ENCODE results near the gene USP21. TPM values are rescaled to one million over a fixed set of nuclear protein-coding genes. Genes with fewer than 3 reads are reported as not detected.
A peak's percentile ranks its signal among the peaks of the same experiment; 100 is the strongest.

Gene USP21
- total RNA-seq, 3 donors from 2014 or later (not counting 1 experiment from before 2014, with no cell fraction given), result 31.6 to 40.3 (median 35.3) TPM

DNA sequence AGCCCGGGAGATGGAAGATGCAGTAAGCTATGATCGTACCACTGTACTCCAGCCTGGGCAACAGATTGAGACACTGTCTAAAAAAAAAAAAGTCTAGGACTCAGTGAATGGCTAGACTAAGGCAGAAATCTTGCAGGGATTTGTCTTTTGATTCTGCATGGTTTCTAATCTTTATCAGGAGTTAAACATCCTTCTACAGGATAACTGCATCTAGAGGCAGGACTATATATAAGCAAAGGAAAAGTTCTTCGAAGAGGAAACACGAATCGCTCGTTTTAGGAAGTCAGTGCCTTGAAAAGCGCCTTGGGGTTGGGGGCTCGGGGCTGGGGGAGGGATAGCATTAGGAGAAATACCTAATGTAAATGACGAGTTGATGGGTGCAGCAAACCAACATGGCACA lies 6.1 kb upstream of the USP21 start:
- Mint-ChIP-seq H3K9me3 (no peaks in the 10 kb centered on the region), H3K4me3 (peak overlapping the region; percentile 99), H3K36me3 (peaks cover 10% of the 10 kb centered on the region), H3K27me3 (ENCODE audit: low read depth in 2 of 2) (no peaks in the 10 kb centered on the region), H3K27ac (peak overlapping the region; percentile 99 to 100), H3K4me1 (peaks cover 18 to 28% of the 10 kb centered on the region in 2 donors)
- WGBS (ENCODE audit: insufficient coverage), result 21% methylated on average over 8 of the region's 9 CpGs
- Histone ChIP-seq H3K27me3 (ENCODE audit: control insufficient read depth, insufficient read depth, low read length) (no peaks in the 10 kb centered on the region), H3K4me1 (ENCODE audit: control insufficient read depth, insufficient read depth, low read length) (peaks cover 14% of the 10 kb centered on the region), H3K36me3 (ENCODE audit: control insufficient read depth, insufficient read depth, low read length) (peaks cover 12% of the 10 kb centered on the region), H3K9me3 (ENCODE audit: control insufficient read depth, insufficient read depth, low read length) (no peaks in the 10 kb centered on the region), H3K27ac (ENCODE audit: low read length) (peak overlapping the region; percentile 87), H3K4me3 (ENCODE audit: low read length) (peak overlapping the region; percentile 71)
- intact Hi-C loops (cut with micrococcal nuclease), result loop anchor here (1.0 to 2.0 kb wide), 3 partner anchors 14 to 34 kb away; partner anchors contain the start of genes NIT1, PFDN2 and PPOX
- TF ChIP-seq, protein P1, sequence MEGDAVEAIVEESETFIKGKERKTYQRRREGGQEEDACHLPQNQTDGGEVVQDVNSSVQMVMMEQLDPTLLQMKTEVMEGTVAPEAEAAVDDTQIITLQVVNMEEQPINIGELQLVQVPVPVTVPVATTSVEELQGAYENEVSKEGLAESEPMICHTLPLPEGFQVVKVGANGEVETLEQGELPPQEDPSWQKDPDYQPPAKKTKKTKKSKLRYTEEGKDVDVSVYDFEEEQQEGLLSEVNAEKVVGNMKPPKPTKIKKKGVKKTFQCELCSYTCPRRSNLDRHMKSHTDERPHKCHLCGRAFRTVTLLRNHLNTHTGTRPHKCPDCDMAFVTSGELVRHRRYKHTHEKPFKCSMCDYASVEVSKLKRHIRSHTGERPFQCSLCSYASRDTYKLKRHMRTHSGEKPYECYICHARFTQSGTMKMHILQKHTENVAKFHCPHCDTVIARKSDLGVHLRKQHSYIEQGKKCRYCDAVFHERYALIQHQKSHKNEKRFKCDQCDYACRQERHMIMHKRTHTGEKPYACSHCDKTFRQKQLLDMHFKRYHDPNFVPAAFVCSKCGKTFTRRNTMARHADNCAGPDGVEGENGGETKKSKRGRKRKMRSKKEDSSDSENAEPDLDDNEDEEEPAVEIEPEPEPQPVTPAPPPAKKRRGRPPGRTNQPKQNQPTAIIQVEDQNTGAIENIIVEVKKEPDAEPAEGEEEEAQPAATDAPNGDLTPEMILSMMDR (IDR thresholded peaks at IDR 0.05), result no peak
- ATAC-seq (peak in 1 of 3 donors; percentile 3), DNase-seq (peak in 1 of 2 donors; percentile 30)

- H3K9me3 Mint-ChIP-seq, result no peaks in the 10 kb centered on the region
- H3K27me3 ChIP-seq (ENCODE audit: control insufficient read depth, insufficient read depth, low read length), result no peaks in the 10 kb centered on the region
- no peaks in the 10 kb centered on the region for H3K27me3 Mint-ChIP-seq (ENCODE audit: low read depth in 2 of 2)
- H3K4me1 Mint-ChIP-seq, result peaks cover 22 to 34% of the 10 kb centered on the region in 2 donors
- H3K9me3 ChIP-seq (ENCODE audit: control insufficient read depth, insufficient read depth, low read length), result no peaks in the 10 kb centered on the region
- peaks cover 16% of the 10 kb centered on the region for H3K4me1 ChIP-seq (ENCODE audit: control insufficient read depth, insufficient read depth, low read length)
- H3K36me3 Mint-ChIP-seq, result peaks cover 12% of the 10 kb centered on the region
- H3K4me3 Mint-ChIP-seq, result peak within 1 kb of the TSS; percentile 99
- TF ChIP-seq, protein P1 (IDR thresholded peaks at IDR 0.05), result no peak
- H3K4me3 ChIP-seq (ENCODE audit: low read length), result peak within 1 kb of the TSS; percentile 71
- H3K27ac Mint-ChIP-seq, result peak within 1 kb of the TSS; percentile 99 to 100
- peaks cover 16% of the 10 kb centered on the region for H3K36me3 ChIP-seq (ENCODE audit: control insufficient read depth, insufficient read depth, low read length)
- peak; percentile 76 to 95 for DNase-seq
- intact Hi-C loops (cut with micrococcal nuclease), result loop anchor here (1.0 to 2.0 kb wide), 3 partner anchors 13 to 35 kb away; partner anchors contain the start of genes NIT1, PFDN2 and PPOX
- ATAC-seq, result peak; percentile 91 to 96 (median 94)
- WGBS (ENCODE audit: insufficient coverage), result 0% methylated on average over 33 of the region's 33 CpGs
- H3K27ac ChIP-seq (ENCODE audit: low read length), result peak within 1 kb of the TSS; percentile 87
Observed at GRCh38 chr1:161153682-161154337, 5.5 kb upstream of the USP21 start, which contains the start of gene UFC1. Gene UFC1 (plus strand): TSS chr1:161153978. CDS start chr1:161153998, 20 bp downstream.

DNA sequence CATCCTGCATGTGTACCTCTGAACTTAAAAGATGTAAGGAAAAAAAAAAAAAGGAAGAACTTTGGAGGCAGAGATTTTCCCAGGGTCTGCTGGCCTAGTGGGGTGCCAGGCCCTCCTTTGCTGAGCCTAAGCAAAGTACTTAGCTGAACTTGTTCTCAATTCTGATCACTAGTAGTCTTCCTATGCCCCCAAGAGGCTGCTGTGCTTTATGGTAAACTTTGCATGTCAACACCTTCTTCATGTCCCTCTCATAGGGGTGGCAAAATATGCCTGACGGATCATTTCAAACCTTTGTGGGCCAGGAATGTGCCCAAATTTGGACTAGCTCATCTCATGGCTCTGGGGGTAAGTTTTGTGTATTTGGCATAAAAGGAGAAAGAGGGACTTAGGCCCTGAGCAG lies 1.4 kb upstream of the USP21 start:
- peak overlapping the region; percentile 91 for H3K4me3 Mint-ChIP-seq
- H3K4me1 Mint-ChIP-seq, result peaks cover 43 to 66% of the 10 kb centered on the region in 2 donors
- no peaks in the 10 kb centered on the region for H3K27me3 ChIP-seq (ENCODE audit: control insufficient read depth, insufficient read depth, low read length)
- H3K36me3 Mint-ChIP-seq, result peaks cover 12% of the 10 kb centered on the region
- H3K27ac Mint-ChIP-seq, result peak overlapping the region; percentile 79 to 97
- no peak for ATAC-seq
- H3K9me3 Mint-ChIP-seq, result no peaks in the 10 kb centered on the region
- peaks cover 19% of the 10 kb centered on the region for H3K36me3 ChIP-seq (ENCODE audit: control insufficient read depth, insufficient read depth, low read length)
- intact Hi-C loops (cut with micrococcal nuclease), result no loop called here
- no peak for DNase-seq
- 100% methylated on average over 1 of the region's 1 CpG for WGBS (ENCODE audit: insufficient coverage)
- no peaks in the 10 kb centered on the region for H3K27me3 Mint-ChIP-seq (ENCODE audit: low read depth in 2 of 2)
- H3K4me3 ChIP-seq (ENCODE audit: low read length), result no peak overlapping the region
- TF ChIP-seq, protein P1 (IDR thresholded peaks at IDR 0.05), result no peak
- no peak overlapping the region for H3K27ac ChIP-seq (ENCODE audit: low read length)
- peaks cover 33% of the 10 kb centered on the region for H3K4me1 ChIP-seq (ENCODE audit: control insufficient read depth, insufficient read depth, low read length)
- no peaks in the 10 kb centered on the region for H3K9me3 ChIP-seq (ENCODE audit: control insufficient read depth, insufficient read depth, low read length)
